Neuronal stem cell (in vitro differentiated cells): ENCODE data around the gene KIAA1755.

Source experiments
- DNase-seq: peaks from one replicate; pipeline ENCODE4 v3.0.0-alpha.2; 2013; ENCODE audit warnings: low spot score
- H2AFZ ChIP-seq: one replicate; pipeline ENCODE4 v1.6.1; 2013; ENCODE audit warnings: mild to moderate bottlenecking, low read length, inconsistent platforms
- H2AK5ac ChIP-seq: 2 replicates; pipeline ENCODE4 v1.6.1; 2013; ENCODE audit warnings: low read depth, mild to moderate bottlenecking, inconsistent platforms, low read length, moderate library complexity, mixed read lengths
- H2BK120ac ChIP-seq: 2 replicates; pipeline ENCODE4 v1.6.1; 2013; ENCODE audit warnings: low read depth, mild to moderate bottlenecking, inconsistent platforms, low read length, moderate library complexity, mixed read lengths
- H2BK12ac ChIP-seq: one replicate; pipeline ENCODE4 v1.6.1; 2013; ENCODE audit warnings: low read length, inconsistent platforms
- H2BK15ac ChIP-seq: 2 replicates; pipeline ENCODE4 v1.6.1; 2013; ENCODE audit warnings: mild to moderate bottlenecking, low read length, inconsistent platforms, mixed read lengths
- H2BK5ac ChIP-seq: one replicate; pipeline ENCODE4 v1.6.1; 2013; ENCODE audit warnings: inconsistent platforms, mild to moderate bottlenecking, low read length, moderate library complexity
- H3K14ac ChIP-seq: one replicate; pipeline ENCODE4 v1.6.1; 2013; ENCODE audit warnings: low read length, inconsistent platforms
- H3K18ac ChIP-seq: 2 replicates; pipeline ENCODE4 v1.6.1; 2013; ENCODE audit warnings: low read length, inconsistent platforms
- H3K23ac ChIP-seq: 2 replicates; pipeline ENCODE4 v1.6.1; 2013; ENCODE audit warnings: low read depth, mild to moderate bottlenecking, mixed read lengths, low read length, inconsistent platforms; ENCODE audit not compliant: poor library complexity
- H3K27ac ChIP-seq: replicated peaks from 3 replicates; pipeline ENCODE4 v1.5.1; 2013; ENCODE audit warnings: low read length, inconsistent platforms
- H3K27me3 ChIP-seq, 3 experiments: 2 replicates each; pipeline ENCODE4 v1.6.1; 2013; ENCODE audit warnings: low read length in 3 of 3, mild to moderate bottlenecking in 2 of 3, inconsistent platforms in 1 of 3, low read depth in 1 of 3, mixed read lengths in 1 of 3, moderate library complexity in 1 of 3; ENCODE audit not compliant: control insufficient read depth in 3 of 3, insufficient read depth in 3 of 3
- H3K36me3 ChIP-seq, 2 donors: replicated peaks in 1 of 2; 2 replicates each; pipeline ENCODE4 v1.6.1; 2013; ENCODE audit warnings: low read length in 2 of 2; ENCODE audit not compliant: control insufficient read depth in 2 of 2, insufficient read depth in 2 of 2
- H3K4ac ChIP-seq: 2 replicates; pipeline ENCODE4 v1.6.1; 2013; ENCODE audit warnings: inconsistent platforms, mild to moderate bottlenecking, low read length, moderate library complexity
- H3K4me1 ChIP-seq, 2 donors: 1 replicate in 1 of 2; 2 replicates in 1 of 2; pipeline ENCODE4 v1.6.1; 2013; ENCODE audit warnings: low read length in 2 of 2, low read depth in 1 of 2; ENCODE audit not compliant: control insufficient read depth in 2 of 2, insufficient read depth in 1 of 2
- H3K4me2 ChIP-seq: one replicate; pipeline ENCODE4 v1.6.1; 2013; ENCODE audit warnings: mild to moderate bottlenecking, low read length, inconsistent platforms; ENCODE audit not compliant: insufficient read depth, poor library complexity, severe bottlenecking
- H3K4me3 ChIP-seq, 2 donors: 2 replicates each; pipeline ENCODE4 v1.5.1; 2013; ENCODE audit warnings: low read length in 2 of 2, mild to moderate bottlenecking in 2 of 2, inconsistent platforms in 1 of 2, moderate library complexity in 1 of 2
- H3K79me1 ChIP-seq: one replicate; pipeline ENCODE4 v1.6.1; 2013; ENCODE audit warnings: low read depth, mild to moderate bottlenecking, inconsistent platforms, low read length, moderate library complexity
- H3K9ac ChIP-seq: one replicate; pipeline ENCODE4 v1.6.1; 2013; ENCODE audit warnings: mild to moderate bottlenecking, low read depth, low read length, inconsistent platforms; ENCODE audit not compliant: poor library complexity
- H3K9me3 ChIP-seq, 2 donors: replicated peaks in 1 of 2; 2 replicates each; pipeline versions ENCODE3 to v1.6.1; 2013; ENCODE audit warnings: low read length in 2 of 2, mild to moderate bottlenecking in 2 of 2, inconsistent platforms in 1 of 2, low read depth in 1 of 2, mixed read lengths in 1 of 2, moderate library complexity in 1 of 2; ENCODE audit not compliant: control insufficient read depth in 2 of 2, insufficient read depth in 1 of 2
- H4K8ac ChIP-seq: one replicate; pipeline ENCODE4 v1.6.1; 2013; ENCODE audit warnings: low read depth, mild to moderate bottlenecking, inconsistent platforms, low read length, moderate library complexity
- H4K91ac ChIP-seq: one replicate; pipeline ENCODE4 v1.6.1; 2013; ENCODE audit warnings: low read length, low read depth, mild to moderate bottlenecking, inconsistent platforms; ENCODE audit not compliant: poor library complexity
- WGBS, 2 donors: extraction: QIAGEN DNeasy Blood & Tissue Kit; methylation state at CpG; one replicate each; pipeline ENCODE4 v1.1.7; 2013; ENCODE audit warnings: missing lambda C conversion rate in 2 of 2, mixed read lengths in 1 of 2; ENCODE audit not compliant: insufficient read length in 2 of 2, insufficient replicate concordance in 1 of 2; ENCODE audit errors: extremely low coverage in 2 of 2; 5-methylcytosine and 5-hydroxymethylcytosine counted together

KIAA1755 gene

DNA sequence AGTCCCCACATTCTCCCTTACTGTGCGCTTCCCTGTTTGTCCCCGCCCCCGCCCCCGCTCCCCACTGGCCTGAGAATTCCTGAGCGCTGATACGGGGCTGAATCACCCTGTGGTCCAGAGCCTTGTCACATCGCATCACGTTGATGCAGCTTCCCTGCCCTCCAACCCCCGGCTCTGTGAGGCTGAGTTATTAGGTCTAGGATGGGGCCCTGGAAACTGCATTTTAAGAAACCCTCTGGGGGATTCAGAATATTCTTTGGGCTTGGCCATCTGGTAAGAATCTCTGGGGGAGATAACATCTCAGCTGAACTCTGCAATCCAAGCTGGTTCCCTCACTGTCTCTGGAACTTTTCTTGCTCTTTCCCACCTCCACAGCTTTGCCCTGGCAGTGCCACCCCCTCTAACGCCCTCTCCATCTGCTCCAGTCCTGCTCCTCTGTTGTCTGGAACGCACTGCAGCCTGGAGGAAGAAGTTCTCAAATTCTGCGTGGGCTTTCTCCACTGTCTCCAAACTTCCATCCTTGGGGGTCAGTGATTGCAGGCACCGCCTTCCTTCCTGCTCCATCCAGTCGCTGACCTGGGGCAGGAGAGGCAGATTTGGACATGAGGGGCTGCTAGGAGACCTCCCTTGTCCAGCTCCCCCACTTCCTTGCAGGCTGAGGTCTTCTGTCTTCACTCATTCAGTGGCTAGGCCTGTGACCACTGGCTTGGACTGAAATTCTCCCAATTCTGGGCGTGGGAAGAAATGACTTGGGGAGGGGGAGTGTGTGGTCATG, 42.6 kb downstream of the KIAA1755 start:
- Histone ChIP-seq H2BK12ac (no peak overlapping the region), H2BK15ac (no peak overlapping the region), H2BK5ac (no peak overlapping the region), H3K18ac (peak overlapping the region; percentile 73), H3K23ac (peak overlapping the region; percentile 18), H3K9me3 (no peaks in the 10 kb centered on the region), H4K8ac (no peak overlapping the region), H3K27ac (no peak overlapping the region), H3K79me1 (no peaks in the 10 kb centered on the region), H3K4me2 (no peak overlapping the region), H3K27me3 (peaks cover 0 to 17% (median 0%) of the 10 kb centered on the region in 3 experiments), H3K36me3 (no peaks in the 10 kb centered on the region), H2AK5ac (peak overlapping the region; percentile 53), H3K14ac (no peak overlapping the region), H3K9ac (no peak overlapping the region), H2BK120ac (no peak overlapping the region), H2AFZ (no peak overlapping the region), H4K91ac (no peak overlapping the region), H3K4me1 (peaks cover 2 to 8% of the 10 kb centered on the region in 2 donors), H3K4ac (no peak overlapping the region), H3K4me3 (no peak overlapping the region)
- no CpG with 5 or more reads among the region's 15 CpGs for WGBS, 2 donors
- DNase-seq: no peak

DNA sequence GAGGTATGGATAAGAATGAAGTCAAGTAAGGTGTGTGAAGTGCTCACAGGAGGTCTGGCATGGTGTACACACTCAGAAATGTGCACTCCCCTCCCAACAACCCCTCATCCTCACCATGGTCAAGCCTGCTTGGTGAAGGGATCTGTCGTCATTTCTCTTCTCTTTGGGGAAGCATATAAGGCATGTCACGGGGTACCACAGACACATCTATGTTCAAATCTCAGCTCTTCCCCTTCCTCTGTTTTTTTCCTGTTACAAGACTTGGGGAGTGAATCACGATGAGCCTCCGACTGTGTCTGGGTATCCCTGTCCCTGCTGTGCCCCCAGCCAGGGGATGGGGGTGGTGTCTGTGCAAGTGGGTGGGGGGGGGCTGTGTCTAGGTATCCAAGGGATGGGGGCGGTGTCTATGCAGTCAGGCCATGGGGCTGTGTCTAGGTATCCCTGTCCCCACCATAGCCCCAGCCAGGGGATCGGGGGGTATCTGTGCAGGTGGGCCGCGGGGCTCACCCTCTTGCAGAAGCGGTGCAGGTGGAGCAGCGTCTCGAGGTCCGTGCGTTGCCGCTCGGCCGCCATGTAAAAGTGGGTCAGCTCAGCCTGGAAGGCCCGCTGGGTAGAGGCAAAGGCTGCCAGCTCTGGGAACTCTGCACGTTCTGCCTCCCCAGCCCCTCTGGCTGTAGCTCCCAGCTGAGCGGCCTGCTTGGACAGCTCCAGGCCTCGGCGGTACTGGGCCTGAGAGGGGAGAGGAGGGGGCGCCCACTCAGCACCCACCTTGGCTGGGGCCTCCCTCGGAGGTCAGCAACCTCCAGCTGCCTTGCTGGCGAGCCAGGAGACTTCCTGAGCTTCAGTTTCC, 43.6 kb downstream of the KIAA1755 start:
- Histone ChIP-seq H4K91ac (no peak overlapping the region), H3K9me3 (no peaks in the 10 kb centered on the region), H3K4ac (no peak overlapping the region), H3K4me2 (no peak overlapping the region), H3K18ac (peak overlapping the region; percentile 77), H3K23ac (peak overlapping the region; percentile 39), H3K36me3 (no peaks in the 10 kb centered on the region), H2BK12ac (peak overlapping the region; percentile 18), H2AK5ac (peak overlapping the region; percentile 84), H3K79me1 (no peaks in the 10 kb centered on the region), H4K8ac (no peak overlapping the region), H2BK5ac (peak overlapping the region; percentile 54), H3K27me3 (peaks cover 0 to 17% (median 0%) of the 10 kb centered on the region in 3 experiments), H3K27ac (no peak overlapping the region), H2BK120ac (peak overlapping the region; percentile 20), H2AFZ (no peak overlapping the region), H3K4me1 (peaks cover 2 to 8% of the 10 kb centered on the region in 2 donors), H3K9ac (peak overlapping the region; percentile 1), H2BK15ac (peak overlapping the region; percentile 56), H3K14ac (peak overlapping the region; percentile 61), H3K4me3 (no peak overlapping the region)
- whole genome bisulfite sequencing, 2 donors: no CpG with 5 or more reads among the region's 24 CpGs
- DNase-seq: no peak

- Histone ChIP-seq H4K91ac (no peak overlapping the region), H2AK5ac (peak overlapping the region; percentile 34), H3K27ac (no peak overlapping the region), H2BK12ac (no peak overlapping the region), H3K36me3 (no peaks in the 10 kb centered on the region), H3K79me1 (no peaks in the 10 kb centered on the region), H2BK5ac (no peak overlapping the region), H3K4me1 (peaks cover 2 to 8% of the 10 kb centered on the region in 2 donors), H2BK15ac (peak overlapping the region; percentile 35), H3K23ac (no peak overlapping the region), H3K9me3 (no peaks in the 10 kb centered on the region), H2BK120ac (no peak overlapping the region), H4K8ac (no peak overlapping the region), H3K4me3 (no peak overlapping the region), H2AFZ (no peak overlapping the region), H3K27me3 (peaks cover 0 to 17% (median 0%) of the 10 kb centered on the region in 3 experiments), H3K4ac (no peak overlapping the region), H3K14ac (no peak overlapping the region), H3K18ac (peak overlapping the region; percentile 50), H3K4me2 (no peak overlapping the region), H3K9ac (no peak overlapping the region)
- no peak for DNase-seq
- WGBS, 2 donors: no CpG with 5 or more reads among the region's 6 CpGs
These were observed 44.3 kb downstream of the KIAA1755 start for GRCh38 chr20:38216201-38216600.
